Thyroid gland (tissue), 4 donors: ENCODE results near the gene DRD3.

Experiments
- CTCF ChIP-seq, 6 experiments: fragments of 200-600 bp in 3 of 6; fragments of 450-650 bp in 3 of 6; sonication (generic) in 3 of 6; IDR thresholded peaks; one replicate each; pipeline ENCODE4 v1.5.1; 2016 to 2019; ENCODE audit warnings: antibody characterized with exemption in 6 of 6, mild to moderate bottlenecking in 2 of 6, inconsistent platforms in 1 of 6, moderate library complexity in 1 of 6
- POLR2A ChIP-seq, 2 donors: fragments of 450-650 bp; IDR thresholded peaks; one replicate each; pipeline ENCODE4 v1.6.1; 2017; ENCODE audit warnings: antibody characterized with exemption in 2 of 2, mild to moderate bottlenecking in 2 of 2, moderate library complexity in 1 of 2

GRCh38 chr3:114108137-114108536 lies 70.7 kb downstream of the DRD3 start:
- TF ChIP-seq CTCF (IDR thresholded peaks at IDR 0.05) (no peak), POLR2A (IDR thresholded peaks at IDR 0.05) (no peak)
